HL-60/S4 treated with phorbol 12-myristate 13-acetate at 8.2 ng/mL for 4 days and 3 days (cell line): ENCODE results near the gene GIMAP6.
"Not testable (repeated sequence)": the region's sequence is repeated elsewhere in the genome, so short reads cannot be mapped to it uniquely, and the experiment has no call there.

Experiments used
- in situ Hi-C: fragments of 300-500 bp; cut with MboI; formaldehyde crosslinking; loops from 2 replicates; pipeline ENCODE4 v1.15.0; 2022; ENCODE audit warnings: low sequenced_read_pairs

Gene GIMAP6

DNA sequence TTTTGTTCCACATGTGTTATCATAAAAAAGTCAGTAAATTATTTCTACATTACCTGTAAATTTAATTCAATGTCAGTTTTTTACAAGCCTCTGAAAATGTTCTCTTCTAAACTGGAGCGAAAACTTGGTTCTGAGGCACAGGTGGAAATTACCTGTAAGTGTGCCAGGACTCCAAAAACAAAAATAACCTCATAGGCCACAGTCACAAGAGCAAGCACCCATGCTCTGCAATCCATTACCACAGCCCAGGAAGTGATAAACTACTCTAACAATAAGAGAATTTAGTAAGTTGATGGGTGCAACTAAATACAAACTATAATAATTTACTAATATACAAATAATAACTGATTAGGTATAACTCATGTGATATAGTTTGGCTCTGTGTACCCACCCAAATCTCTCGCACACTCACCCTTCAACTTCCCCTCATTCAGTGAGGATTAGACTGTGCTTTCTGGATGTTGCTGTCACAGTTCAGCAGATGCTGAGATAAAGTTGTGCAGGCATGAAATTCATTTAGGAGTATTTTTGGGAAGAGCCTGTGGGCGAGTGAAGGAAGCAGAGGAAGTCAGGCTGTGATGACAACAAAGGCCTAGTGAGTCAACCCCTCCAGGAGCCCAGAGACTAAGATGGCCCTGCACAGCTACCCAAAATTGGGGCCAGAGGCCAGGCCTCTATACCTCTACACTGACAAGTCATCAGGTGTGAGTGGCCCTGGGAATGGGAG is 16.3 kb upstream of the GIMAP6 start:
- in situ Hi-C loops: no loop called here

DNA sequence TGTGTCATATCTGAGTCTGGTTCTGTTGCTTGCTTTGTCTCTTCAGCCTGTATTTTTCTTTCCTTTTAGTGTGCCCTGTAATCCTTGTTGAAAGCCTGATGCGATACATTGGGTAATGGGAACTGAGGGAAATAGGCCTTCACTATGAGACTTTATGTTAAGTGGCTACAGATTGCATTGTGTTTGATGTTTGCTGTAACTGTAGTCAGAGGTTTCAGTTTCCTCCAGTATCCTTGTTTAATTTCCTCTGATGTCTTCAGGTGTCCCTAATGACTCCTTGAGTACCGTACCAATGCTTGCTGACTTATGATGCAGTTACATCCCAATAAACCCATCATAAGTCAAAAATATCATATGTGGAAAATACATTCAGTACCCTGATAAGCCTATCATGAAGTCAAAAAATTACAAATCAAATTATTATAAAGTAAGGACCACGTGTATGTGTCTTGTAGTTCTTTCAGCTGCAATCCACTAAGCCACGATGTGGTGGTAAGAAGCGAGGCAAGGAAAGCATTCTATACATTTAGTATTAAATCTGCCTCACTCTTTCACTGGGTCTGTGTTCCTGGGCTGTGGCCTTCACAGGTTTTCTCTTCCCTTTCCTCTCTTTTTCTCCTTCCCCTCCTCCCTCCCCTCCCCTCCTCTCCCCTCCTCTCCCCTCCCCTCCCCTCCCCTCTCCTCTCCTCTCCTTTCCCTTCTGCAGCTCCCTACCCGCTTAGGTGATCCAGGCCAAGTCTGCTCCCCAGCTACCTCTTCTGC is 13.3 kb upstream of the GIMAP6 start:
- in situ Hi-C loops: no loop called here

DNA sequence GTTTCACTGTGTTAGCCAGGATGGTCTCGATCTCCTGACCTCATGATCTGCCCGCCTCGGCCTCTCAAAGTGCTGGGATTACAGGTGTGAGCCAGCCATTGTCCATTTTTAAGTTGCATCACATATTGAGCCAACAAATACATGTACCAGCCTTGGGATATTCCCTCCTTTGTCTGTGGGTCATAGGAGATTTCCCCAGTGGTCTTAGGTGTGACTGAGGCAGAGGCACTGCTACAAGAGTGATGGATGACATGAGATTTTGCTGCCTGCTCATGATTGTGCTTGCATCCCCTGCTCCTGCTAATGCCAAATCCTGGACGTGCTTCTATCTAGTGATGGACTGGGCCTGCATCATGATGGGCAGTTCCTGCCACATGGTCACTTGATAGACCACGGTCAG is 10.7 kb upstream of the GIMAP6 start:
- in situ Hi-C loops: no loop called here

DNA sequence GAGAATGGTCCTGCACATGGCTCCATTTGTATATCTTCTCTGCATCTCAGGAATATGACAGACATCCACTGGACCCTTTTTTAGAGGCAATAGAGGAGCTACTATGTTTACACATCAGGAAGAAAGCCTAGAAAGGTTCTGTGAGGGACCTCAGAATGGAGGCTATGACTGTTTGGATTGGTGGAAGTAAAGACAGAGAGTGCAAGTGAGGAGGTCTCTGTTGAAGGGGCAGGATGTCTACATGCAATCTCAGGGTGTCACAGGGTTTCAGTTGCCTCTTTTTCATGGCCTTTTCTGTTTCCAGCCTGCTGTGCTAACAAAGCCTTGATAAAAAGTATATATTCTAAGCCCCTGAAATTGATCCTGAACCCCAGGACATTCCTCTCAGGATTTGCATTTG is 9.7 kb upstream of the GIMAP6 start:
- in situ Hi-C loops: no loop called here

DNA sequence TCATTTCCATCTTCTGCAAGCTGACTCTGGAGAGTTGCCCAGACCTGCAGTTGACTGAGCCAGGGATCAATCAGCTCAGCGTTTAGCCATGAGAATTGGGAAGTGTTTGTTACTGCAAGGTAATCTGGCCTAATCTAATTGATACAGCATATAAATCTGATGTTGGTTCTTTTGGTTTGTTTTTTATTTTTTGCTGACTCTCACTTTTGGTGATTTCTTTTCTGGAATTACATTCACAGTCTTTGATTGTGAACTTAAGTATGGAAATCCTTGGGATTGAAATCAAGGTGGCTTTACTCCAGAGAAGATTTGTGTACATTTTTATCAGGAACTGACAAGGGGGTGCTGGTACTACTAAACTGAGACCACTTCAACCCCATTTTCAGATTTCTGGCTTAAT is 1.7 kb upstream of the GIMAP6 start:
- in situ Hi-C loops: no loop called here

DNA sequence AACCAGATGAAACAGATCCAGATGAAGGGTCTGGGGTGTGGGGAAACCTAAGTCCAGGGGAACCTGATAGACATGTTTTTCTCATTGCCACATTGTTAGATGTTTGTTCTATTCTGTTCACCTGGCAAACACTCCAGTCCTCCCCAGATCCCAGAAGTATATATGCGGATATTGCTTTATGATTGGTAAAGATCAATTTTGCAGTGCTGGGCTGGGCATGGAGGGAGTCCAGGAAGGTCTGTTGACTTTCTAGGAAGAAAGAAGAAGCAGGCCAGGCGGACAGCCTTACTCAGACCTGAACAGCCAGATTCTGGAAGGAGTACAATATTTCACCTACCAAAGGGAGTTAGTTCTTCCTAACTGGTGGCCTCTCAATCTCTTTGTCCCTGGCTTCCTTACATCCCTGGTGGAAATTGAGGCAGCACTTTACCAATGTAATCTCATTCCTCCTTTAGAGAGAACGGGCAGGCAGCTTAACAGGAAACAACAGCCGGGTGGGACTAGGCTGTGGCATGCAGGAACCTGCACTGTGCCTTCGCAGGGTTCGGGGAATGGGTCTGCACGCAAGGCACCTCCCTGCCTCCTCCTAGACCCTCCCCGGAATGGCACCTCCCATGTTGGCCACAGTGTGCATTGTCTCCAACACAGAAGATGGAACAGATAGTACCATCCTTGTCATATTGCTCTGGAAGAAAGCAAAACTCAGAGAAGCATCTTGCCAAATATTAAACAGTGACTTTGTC is 930 bp downstream of the GIMAP6 start:
- in situ Hi-C loops: no loop called here

DNA sequence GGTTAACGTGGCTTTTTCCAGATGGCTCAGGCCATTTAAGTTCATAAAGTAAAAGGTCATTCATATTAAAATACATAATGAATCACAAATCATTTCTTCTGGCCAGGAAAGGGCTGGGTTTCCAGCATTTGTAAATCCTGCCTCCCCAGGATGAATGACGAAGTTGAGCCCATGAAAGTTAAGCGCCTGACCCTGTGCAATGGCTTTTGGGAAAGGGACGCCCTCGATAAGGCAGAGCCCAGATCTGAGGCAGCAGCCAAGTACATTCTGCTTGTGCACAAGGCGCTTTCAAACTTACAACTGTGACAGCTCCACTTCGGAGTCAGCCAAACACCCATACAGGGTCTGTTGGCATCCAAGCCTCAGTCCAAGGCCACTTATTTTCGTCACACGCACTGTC is 2.8 kb downstream of the GIMAP6 start:
- in situ Hi-C loops: no loop called here

DNA sequence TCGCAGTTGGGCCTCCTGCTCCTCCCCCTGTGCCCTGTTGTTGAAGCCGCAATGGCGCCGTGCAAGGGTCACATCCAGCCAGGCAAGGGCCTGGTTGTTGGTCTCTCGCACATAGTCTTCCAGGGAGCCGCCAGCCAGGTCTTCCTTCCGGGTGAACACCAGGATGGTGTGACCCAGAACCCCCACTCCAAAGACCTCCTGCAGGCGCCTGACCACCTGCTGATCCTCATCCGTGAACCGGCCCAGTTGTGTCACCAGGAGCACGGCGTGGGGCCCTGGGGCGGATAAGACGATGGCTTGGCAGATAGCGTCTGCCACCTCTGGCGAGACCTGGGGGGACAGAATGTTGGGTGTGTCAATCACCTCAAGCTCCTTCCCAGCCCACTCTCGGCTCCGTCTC is 4.2 kb downstream of the GIMAP6 start:
- in situ Hi-C loops: no loop called here

DNA sequence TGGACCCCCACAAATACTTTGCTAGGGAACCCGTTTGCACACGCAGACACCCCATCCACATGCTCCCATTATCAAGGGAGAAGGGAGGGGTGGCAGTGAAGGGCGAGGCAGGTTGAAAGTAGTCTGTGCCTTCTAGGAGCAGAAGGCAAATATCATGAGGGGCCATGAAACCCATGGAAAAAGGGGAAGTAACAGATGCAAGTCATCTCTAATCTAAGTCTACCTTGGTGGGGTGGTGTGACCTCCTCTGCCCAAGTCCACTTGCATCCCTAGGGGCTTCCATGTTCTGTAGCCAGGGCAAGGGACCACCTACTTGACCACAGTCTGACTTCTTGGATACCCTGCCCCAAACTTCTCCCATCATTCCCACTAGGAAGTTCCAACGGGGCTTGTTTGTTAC is 5.5 kb downstream of the GIMAP6 start:
- in situ Hi-C loops: no loop called here

DNA sequence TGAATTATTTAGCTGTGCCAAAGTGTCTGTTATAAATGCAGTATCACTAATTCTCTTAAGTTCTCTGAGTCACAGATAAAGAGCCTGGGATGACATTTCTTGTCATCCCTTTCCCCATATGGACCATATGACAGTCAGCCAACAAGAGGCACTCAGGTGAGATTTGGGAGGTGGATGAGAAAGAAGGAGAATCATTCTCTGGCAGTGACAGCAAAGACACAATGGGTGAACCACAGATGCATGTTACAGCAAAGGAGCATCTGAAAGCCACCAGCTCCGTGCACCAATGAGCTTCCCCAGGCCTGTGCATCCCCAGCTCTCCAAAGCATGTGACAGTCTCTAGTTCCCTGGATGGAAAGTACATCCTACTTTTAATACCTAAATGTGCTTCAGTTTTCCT is 10.8 kb downstream of the GIMAP6 start:
- in situ Hi-C loops: no loop called here

DNA sequence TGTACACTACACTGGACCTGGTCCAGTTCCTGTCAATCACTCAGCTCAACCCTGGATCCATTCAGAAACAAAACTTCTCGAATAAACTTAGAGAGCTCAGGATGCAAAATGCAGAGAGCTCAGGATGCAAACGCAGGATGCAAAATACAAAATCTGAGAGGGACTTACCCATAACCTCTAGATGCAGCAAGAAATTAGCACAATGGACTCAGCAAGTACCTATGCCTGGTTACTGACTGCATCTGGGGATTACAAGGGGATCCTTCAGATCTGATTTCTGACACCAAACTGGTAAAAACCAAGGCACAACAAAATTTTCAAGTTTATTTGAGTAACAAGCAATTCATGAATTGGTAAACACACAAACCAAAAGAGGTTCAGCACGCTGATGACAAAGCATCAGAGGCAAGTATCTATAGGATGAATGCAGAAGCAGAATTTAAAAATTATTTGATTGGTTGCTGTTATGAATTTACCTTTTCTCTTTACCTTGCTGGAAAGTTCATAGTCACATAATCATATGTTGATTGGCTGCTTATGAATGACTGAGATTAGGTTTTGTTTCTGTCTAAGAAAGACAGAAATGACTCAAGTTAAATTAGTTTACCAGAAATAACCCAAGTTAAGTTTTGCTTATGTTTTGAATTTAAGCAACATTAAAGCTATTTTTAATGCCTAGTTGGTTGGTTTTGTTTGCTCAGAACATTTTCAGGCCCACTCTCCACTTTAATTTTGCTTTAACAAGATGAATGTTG is 11.4 kb downstream of the GIMAP6 start:
- in situ Hi-C loops: no loop called here

DNA sequence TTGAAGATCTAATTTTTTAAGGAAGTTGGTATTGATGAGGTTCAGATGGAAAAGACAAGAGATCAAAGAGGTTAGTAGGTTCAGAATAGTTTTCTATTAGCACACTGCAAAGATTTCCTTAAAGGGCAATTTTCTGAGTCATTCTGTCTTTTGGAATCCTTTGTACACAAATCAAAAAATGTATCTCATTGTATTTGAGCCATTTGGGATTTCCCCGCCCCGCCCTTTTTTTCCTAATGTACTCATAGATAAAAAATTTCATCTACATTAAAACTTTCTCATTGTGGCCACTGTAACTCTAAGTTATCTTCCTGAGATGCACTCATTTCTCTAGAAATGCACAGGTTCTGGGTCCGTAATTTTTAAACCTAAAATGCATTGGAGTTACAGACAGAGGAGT is 12.1 kb downstream of the GIMAP6 start:
- in situ Hi-C loops: no loop called here

DNA sequence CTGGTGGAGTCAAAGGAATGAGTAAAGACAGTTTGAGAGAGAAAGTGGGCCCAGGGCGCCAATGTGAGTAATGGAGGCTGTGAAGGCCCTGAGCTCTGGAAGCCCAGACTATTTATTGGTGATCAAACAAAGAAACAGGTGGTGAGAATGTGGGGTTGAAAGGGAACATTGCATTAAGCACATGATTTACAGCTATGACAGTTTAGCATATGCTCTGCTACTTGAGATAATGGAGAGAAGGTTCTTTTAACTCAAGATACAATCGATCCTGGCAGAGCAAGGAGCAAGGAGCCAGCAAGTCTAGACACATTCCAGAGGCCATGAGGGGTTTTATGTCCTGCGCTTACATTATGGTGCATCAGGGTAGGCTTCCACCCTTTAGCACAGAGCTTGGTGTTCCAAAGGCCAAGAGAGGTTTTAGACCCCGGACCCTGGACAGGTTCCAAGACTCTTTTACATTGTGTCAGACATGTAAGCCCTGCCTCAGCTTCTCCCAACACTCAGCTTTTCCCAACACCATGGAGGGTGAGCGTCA is 16.9 kb downstream of the GIMAP6 start:
- in situ Hi-C loops: not testable (repeated sequence)

DNA sequence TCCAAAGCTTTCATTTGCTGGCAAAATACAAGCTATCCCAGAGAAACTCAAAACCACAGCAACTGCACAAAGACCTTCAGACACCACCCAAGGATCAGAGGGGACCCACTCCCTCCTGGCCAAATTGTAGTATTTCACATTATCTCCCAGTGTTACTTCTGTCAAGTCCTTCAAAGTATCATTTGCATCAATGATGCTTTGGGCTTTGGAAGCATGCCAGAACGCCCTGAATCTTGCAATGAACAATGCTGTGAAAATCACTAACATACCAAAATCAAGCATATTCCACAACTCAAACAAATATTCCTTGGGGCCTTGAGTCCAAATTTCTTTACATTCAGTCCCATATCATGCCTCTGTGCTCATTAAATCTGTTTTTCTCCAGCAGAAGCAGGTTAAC is 17.8 kb downstream of the GIMAP6 start:
- in situ Hi-C loops: not testable (repeated sequence)

DNA sequence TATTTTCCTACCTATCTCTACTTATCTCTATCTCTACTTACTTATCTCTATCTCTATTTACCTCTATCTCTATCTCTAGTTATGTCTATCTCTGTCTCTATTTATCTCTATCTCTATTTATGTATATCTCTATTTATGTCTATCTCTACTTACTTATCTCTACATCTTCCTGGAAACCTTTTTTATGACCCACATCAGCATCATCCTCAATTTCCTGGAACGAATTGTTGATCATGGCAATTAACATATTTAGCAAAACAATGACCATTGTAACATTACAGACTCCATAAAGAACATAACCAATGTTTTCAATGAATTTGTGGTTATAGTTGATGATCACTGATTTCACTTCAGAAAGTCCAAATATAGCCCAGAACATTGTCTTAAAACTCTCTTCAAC is 18.3 kb downstream of the GIMAP6 start:
- in situ Hi-C loops: no loop called here

DNA sequence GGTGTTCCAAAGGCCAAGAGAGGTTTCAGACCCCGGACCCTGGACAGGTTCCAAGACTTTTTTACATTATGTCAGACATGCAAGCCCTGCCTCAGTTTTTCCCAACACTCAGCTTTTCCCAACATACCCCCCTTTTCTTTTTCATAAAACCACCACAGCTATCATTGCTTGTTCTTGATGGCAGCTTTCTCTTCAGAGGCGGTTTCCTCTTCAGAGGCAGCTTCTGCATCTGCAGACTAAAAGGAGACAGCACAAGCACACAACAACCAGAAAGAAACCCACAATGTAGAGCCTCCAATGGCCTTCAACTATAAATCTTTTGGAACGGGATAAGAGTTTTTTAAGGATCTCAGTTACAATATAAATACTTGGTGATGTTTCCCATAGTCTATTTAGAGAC is 19.3 kb downstream of the GIMAP6 start:
- in situ Hi-C loops: no loop called here

DNA sequence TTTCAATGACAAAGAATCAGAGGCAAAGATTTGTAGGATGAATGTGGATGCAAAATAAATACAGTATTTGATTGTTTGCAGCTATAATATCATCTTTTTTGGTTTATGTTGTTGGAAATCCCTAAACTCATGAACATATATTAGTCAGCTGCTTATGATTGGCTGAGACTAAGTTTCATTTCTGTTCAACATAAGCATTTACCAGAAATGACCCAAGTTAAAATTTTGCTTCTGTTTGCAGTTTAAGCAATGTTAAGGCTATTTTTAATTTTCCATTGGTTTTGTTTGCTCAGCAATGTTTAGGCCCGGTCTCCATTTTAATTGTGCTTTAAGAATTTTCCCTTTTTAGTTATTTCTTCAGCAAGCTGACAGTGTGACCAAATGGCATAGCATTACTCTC is 22.0 kb downstream of the GIMAP6 start:
- in situ Hi-C loops: no loop called here

DNA sequence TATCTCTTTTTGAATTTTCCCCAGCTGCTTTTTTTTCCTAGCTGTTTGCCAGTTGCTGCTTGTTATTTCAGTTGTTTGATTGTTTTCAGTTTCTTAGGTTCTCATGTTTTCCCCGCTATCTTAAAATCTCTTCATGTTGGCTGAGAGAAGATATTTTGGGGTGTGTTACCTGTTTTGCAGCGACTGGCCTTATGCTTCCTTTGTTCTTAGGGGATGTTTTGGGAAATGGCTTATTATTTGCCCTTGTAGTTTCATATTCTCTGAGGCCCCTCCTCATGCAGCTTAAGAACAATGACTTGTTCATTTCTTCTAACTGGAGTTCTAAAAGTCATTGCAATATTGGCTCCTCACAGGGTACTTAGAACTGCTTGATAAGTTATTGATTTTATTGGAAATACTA is 28.6 kb downstream of the GIMAP6 start:
- in situ Hi-C loops: not testable (repeated sequence)

DNA sequence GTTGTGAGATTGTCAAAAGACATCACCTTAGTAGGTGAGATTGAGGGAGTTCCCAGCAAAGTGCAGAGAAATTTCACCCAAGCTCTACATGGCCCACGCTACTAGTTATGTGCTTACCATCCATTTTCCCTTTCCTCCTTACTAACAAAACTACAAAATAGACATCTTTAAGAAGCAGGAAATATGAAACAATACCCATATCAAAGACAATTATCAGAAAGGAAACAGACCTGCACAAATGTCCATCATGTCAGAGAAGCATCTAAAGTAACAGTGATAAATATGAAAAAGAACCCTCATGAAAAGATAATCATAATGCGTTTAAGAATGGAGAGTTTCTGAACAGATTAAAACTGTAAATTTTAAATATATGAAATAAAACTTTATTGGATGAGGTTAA is 36.8 kb downstream of the GIMAP6 start:
- in situ Hi-C loops: no loop called here

DNA sequence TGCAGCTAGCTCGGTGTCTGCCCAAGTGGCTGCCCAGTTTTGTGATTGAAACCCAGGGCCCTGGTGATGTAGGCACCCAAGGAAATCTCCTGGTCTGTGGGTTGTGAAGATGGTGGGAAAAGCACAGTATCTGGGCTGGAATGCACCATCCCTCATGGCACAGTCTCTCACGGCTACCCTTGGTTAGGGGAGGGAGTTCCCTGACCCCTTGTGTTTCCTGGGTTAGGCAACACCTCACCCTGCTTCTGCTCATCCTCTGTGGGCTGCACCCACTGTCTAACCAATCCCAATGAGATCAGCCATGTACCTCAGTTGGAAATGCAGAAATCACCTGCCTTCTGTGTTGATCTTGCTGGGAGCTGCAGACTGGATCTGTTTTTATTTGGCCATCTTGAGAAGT is 37.4 kb downstream of the GIMAP6 start:
- in situ Hi-C loops: no loop called here

DNA sequence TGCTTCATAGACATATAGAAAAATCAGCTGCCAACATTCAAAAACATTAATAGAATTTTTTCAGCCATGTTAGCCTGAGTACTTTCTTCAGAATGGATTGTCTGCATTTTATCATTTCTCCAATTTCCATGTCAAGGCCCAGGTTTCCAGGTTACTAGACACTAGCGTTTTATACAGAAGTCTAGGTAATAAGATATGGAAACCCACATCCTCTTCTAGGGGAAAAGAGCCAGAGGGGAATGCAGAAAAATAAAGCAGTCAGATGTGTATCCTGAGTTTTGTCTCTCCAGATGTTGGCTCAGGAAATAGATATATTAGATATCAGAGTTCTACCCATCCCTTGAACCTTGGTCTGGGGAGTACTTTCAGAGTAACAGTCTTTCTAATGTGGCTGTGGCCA is 44.6 kb downstream of the GIMAP6 start:
- in situ Hi-C loops: no loop called here
